ENCODE data around the gene MMP2.
A peak's percentile ranks its signal among the peaks of the same experiment; 100 is the strongest.

- TF ChIP-seq ZNF720 (CRISPR knock-in tag; IDR thresholded peaks at IDR 0.05) (no peak), KAT7 (CRISPR knock-in tag; IDR thresholded peaks at IDR 0.05; ENCODE audit: borderline replicate concordance) (no peak), TAF1 (CRISPR knock-in tag; IDR thresholded peaks at IDR 0.05) (no peak), POLR2AphosphoS5 (IDR thresholded peaks at IDR 0.05; ENCODE audit: low read depth, low read length) (no peak), SMC3 (IDR thresholded peaks at IDR 0.05; ENCODE audit: low read length) (no peak), CREM (IDR thresholded peaks at IDR 0.05) (peak; percentile 31; the same call in 1 of the 2 replicates), CREM (CRISPR knock-in tag; IDR thresholded peaks at IDR 0.05) (no peak), EZH2 (conservative IDR thresholded peaks at IDR 0.05; ENCODE audit: low read depth, low read length) (no peak), ZNF747 (CRISPR knock-in tag; IDR thresholded peaks at IDR 0.05; ENCODE audit: borderline replicate concordance) (no peak), ZFX (CRISPR knock-in tag; IDR thresholded peaks at IDR 0.05; ENCODE audit: low read depth) (peak; percentile 60), ZBTB7A (CRISPR knock-in tag; IDR thresholded peaks at IDR 0.05) (no peak), JUNB (CRISPR knock-in tag; IDR thresholded peaks at IDR 0.05; ENCODE audit: borderline replicate concordance) (no peak), ATAD3A (CRISPR knock-in tag; IDR thresholded peaks at IDR 0.05) (no peak), CTCF (CRISPR knock-in tag; IDR thresholded peaks at IDR 0.05) (peak; percentile 32; the same call in 1 of the 2 replicates)
- TF ChIP-seq, protein P1, sequence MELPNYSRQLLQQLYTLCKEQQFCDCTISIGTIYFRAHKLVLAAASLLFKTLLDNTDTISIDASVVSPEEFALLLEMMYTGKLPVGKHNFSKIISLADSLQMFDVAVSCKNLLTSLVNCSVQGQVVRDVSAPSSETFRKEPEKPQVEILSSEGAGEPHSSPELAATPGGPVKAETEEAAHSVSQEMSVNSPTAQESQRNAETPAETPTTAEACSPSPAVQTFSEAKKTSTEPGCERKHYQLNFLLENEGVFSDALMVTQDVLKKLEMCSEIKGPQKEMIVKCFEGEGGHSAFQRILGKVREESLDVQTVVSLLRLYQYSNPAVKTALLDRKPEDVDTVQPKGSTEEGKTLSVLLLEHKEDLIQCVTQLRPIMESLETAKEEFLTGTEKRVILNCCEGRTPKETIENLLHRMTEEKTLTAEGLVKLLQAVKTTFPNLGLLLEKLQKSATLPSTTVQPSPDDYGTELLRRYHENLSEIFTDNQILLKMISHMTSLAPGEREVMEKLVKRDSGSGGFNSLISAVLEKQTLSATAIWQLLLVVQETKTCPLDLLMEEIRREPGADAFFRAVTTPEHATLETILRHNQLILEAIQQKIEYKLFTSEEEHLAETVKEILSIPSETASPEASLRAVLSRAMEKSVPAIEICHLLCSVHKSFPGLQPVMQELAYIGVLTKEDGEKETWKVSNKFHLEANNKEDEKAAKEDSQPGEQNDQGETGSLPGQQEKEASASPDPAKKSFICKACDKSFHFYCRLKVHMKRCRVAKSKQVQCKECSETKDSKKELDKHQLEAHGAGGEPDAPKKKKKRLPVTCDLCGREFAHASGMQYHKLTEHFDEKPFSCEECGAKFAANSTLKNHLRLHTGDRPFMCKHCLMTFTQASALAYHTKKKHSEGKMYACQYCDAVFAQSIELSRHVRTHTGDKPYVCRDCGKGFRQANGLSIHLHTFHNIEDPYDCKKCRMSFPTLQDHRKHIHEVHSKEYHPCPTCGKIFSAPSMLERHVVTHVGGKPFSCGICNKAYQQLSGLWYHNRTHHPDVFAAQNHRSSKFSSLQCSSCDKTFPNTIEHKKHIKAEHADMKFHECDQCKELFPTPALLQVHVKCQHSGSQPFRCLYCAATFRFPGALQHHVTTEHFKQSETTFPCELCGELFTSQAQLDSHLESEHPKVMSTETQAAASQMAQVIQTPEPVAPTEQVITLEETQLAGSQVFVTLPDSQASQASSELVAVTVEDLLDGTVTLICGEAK (IDR thresholded peaks at IDR 0.05) = no peak
- TF ChIP-seq, protein P1 (CRISPR knock-in tag; IDR thresholded peaks at IDR 0.05) = no peak
Measured at GRCh38 chr16:55502801-55503366, 23.9 kb downstream of the MMP2 start.

Measured in HepG2 (cell line).